Chondrocyte (in vitro differentiated cells): Measurements from ENCODE around the gene WDR90. TPM values are rescaled to one million over a fixed set of nuclear protein-coding genes. Genes with fewer than 3 reads are reported as not detected.
A peak's percentile ranks its signal among the peaks of the same experiment; 100 is the strongest.

Experiments used
- DNase-seq: peaks from one replicate; pipeline ENCODE4 v3.0.0; 2021; ENCODE audit warnings: mixed read lengths, low spot score
- H3K27ac Mint-ChIP-seq: one replicate; pipeline ENCODE4 v1.8.0; 2021; ENCODE audit warnings: mild to moderate bottlenecking, moderate library complexity, mixed read lengths; ENCODE audit not compliant: unreplicated experiment
- H3K27me3 Mint-ChIP-seq: 2 replicates; pipeline ENCODE4 v1.8.0; 2021; ENCODE audit warnings: low read depth, mixed read lengths
- H3K36me3 Mint-ChIP-seq: 2 replicates; pipeline ENCODE4 v1.8.0; 2021; ENCODE audit warnings: low read depth, mixed read lengths
- H3K4me1 Mint-ChIP-seq: 2 replicates; pipeline ENCODE4 v1.8.0; 2021; ENCODE audit warnings: low read depth, mild to moderate bottlenecking, mixed read lengths
- H3K4me3 Mint-ChIP-seq: one replicate; pipeline ENCODE4 v1.8.0; 2021; ENCODE audit warnings: mild to moderate bottlenecking, moderate library complexity, mixed read lengths; ENCODE audit not compliant: unreplicated experiment
- H3K9me3 Mint-ChIP-seq: 2 replicates; pipeline ENCODE4 v1.8.0; 2021; ENCODE audit warnings: low read depth, mixed read lengths
- CTCF ChIP-seq: fragments of 200-600 bp; sonication (generic); IDR thresholded peaks from 2 replicates; pipeline ENCODE4 v1.5.0; 2021; ENCODE audit warnings: antibody characterized with exemption, mild to moderate bottlenecking, moderate library complexity
- total RNA-seq: library from RNA; stranded (reverse); gene quantifications from 3 replicates; pipeline ENCODE4 v1.2.1, GENCODE V29; 2021

The WDR90 gene
- total RNA-seq, 1 donor from 2014 or later = 17.0 TPM

GRCh38 chr16:654034-654433 lies 4.9 kb downstream of the WDR90 start:
- Mint-ChIP-seq H3K27me3 (no peaks in the 10 kb centered on the region), H3K36me3 (no peaks in the 10 kb centered on the region), H3K27ac (no peak overlapping the region), H3K4me1 (peaks cover 4% of the 10 kb centered on the region), H3K9me3 (no peaks in the 10 kb centered on the region), H3K4me3 (no peak overlapping the region)
- no peak for TF ChIP-seq CTCF
- DNase-seq = no peak

- no peaks in the 10 kb centered on the region for H3K27me3 Mint-ChIP-seq
- H3K27ac Mint-ChIP-seq = no peak overlapping the region
- no peak for DNase-seq
- no peak overlapping the region for H3K4me3 Mint-ChIP-seq
- H3K4me1 Mint-ChIP-seq = peaks cover 4% of the 10 kb centered on the region
- H3K9me3 Mint-ChIP-seq = no peaks in the 10 kb centered on the region
- TF ChIP-seq CTCF = no peak
- H3K36me3 Mint-ChIP-seq = no peaks in the 10 kb centered on the region
Measured at GRCh38 chr16:657487-657886, 8.3 kb downstream of the WDR90 start.

GRCh38 chr16:658679-659571 lies 9.8 kb downstream of the WDR90 start:
- no peak overlapping the region for H3K4me3 Mint-ChIP-seq
- DNase-seq = no peak
- no peaks in the 10 kb centered on the region for H3K36me3 Mint-ChIP-seq
- H3K9me3 Mint-ChIP-seq = no peaks in the 10 kb centered on the region
- H3K27me3 Mint-ChIP-seq = no peaks in the 10 kb centered on the region
- no peak overlapping the region for H3K27ac Mint-ChIP-seq
- H3K4me1 Mint-ChIP-seq = peaks cover 4% of the 10 kb centered on the region
- peak; percentile 34 for TF ChIP-seq CTCF

- no peaks in the 10 kb centered on the region for H3K27me3 Mint-ChIP-seq
- no peaks in the 10 kb centered on the region for H3K36me3 Mint-ChIP-seq
- no peaks in the 10 kb centered on the region for H3K9me3 Mint-ChIP-seq
- no peak overlapping the region for H3K27ac Mint-ChIP-seq
- DNase-seq = no peak
- no peak for TF ChIP-seq CTCF
- no peak overlapping the region for H3K4me3 Mint-ChIP-seq
- peaks cover 4% of the 10 kb centered on the region for H3K4me1 Mint-ChIP-seq
Measured at GRCh38 chr16:659618-660017, 10.5 kb downstream of the WDR90 start.

- Mint-ChIP-seq H3K36me3 (no peaks in the 10 kb centered on the region), H3K27ac (no peak overlapping the region), H3K4me3 (no peak overlapping the region), H3K4me1 (peaks cover 4% of the 10 kb centered on the region), H3K9me3 (no peaks in the 10 kb centered on the region), H3K27me3 (no peaks in the 10 kb centered on the region)
- no peak for DNase-seq
- TF ChIP-seq CTCF = no peak
Measured at GRCh38 chr16:660132-660458, 10.9 kb downstream of the WDR90 start.
